BLaER1 (cell line): Measurements from ENCODE around the gene CABLES1.

Experiments used
- H3K27ac ChIP-seq: shearing (Covaris generic); formaldehyde crosslinking; 2 replicates; pipeline ENCODE4 v1.8.1; 2022
- H3K27me3 ChIP-seq: shearing (Covaris generic); formaldehyde crosslinking; 2 replicates; pipeline ENCODE4 v1.8.1; 2022
- H3K36me3 ChIP-seq: shearing (Covaris generic); formaldehyde crosslinking; 2 replicates; pipeline ENCODE4 v1.8.1; 2022
- H3K4me1 ChIP-seq: shearing (Covaris generic); formaldehyde crosslinking; 2 replicates; pipeline ENCODE4 v1.8.1; 2022
- H3K4me2 ChIP-seq: shearing (Covaris generic); formaldehyde crosslinking; 2 replicates; pipeline ENCODE4 v1.8.1; 2022
- H3K4me3 ChIP-seq: shearing (Covaris generic); formaldehyde crosslinking; 2 replicates; pipeline ENCODE4 v1.8.1; 2022
- H3K9ac ChIP-seq: shearing (Covaris generic); formaldehyde crosslinking; 2 replicates; pipeline ENCODE4 v1.8.1; 2022
- H3K9me3 ChIP-seq: shearing (Covaris generic); formaldehyde crosslinking; 2 replicates; pipeline ENCODE4 v1.8.1; 2022
- H4K20me1 ChIP-seq: shearing (Covaris generic); formaldehyde crosslinking; 2 replicates; pipeline ENCODE4 v1.8.1; 2022
- Cebpa-rat ChIP-seq: shearing (Covaris generic); IDR thresholded peaks from 2 replicates; pipeline ENCODE4 v1.8.1; 2022

The CABLES1 gene

DNA sequence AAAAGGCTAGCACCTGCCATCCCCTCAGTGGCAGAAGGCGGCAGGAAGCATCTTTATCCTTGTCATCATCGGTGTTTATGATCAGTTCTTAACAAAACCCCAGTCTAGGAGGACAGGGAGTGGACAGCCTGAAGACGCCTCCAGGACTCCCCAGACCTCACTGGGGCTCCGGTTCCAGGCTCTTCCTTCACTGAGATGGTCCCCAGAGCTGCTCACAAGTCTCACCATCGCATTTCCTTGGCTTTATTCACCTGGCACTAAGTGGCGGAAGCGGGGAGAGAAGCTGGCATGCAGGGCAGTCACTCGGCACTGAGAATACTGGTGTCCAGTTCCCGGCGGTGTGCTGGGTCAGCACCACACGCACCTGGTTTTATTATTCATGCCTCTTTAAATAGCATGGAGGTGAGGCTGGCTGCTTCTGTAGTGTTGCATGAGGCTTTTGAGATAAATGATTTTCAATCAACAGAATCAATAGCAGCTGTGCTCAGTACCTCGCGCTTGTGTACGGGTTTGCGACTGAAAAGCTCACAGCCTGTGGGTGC is 68.7 kb downstream of the CABLES1 start:
- Histone ChIP-seq H3K36me3 (peaks cover 45% of the 10 kb centered on the region), H3K27me3 (no peaks in the 10 kb centered on the region), H3K27ac (peak overlapping the region; percentile 89), H3K4me1 (peaks cover 77% of the 10 kb centered on the region), H3K4me2 (peak overlapping the region; percentile 77), H3K9ac (peak overlapping the region; percentile 69), H3K9me3 (peaks cover 51% of the 10 kb centered on the region), H4K20me1 (no peaks in the 10 kb centered on the region), H3K4me3 (peak overlapping the region; percentile 33)
- TF ChIP-seq Cebpa-rat: no peak

DNA sequence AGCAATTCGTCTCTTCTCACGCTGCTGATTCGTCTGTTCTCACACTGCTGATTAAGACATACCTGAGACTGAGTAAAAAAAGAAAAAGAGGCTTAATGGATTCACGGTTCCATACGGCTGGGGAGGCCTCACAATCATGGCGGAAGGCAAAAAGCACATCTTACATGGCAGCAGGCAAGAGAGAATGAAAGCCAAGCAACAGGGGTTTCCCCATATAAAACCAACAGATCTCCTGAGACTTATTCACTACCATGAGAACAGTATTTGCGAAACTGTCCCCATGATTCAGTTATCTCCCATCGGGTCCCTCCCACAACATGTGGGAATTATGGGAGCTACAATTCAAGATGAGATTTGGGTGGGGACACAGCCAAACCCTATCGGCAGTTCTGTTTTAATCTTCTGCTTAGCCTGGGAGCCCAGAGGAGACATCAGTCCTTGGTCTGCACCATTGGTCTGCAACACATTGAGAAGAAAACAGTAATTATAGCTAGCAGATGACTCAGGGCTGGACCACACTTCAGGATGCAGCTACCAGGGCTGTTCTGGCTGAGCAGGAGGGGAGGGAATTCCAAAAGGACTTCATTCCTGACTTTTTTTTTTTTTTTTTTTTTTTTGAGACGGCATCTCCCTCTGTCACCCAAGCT is 69.4 kb downstream of the CABLES1 start:
- Histone ChIP-seq H3K4me3 (peak overlapping the region; percentile 33), H3K27ac (peak overlapping the region; percentile 89), H3K4me1 (peaks cover 77% of the 10 kb centered on the region), H3K27me3 (no peaks in the 10 kb centered on the region), H3K9ac (no peak overlapping the region; the same call in 1 of the 2 replicates), H4K20me1 (no peaks in the 10 kb centered on the region), H3K9me3 (peaks cover 52% of the 10 kb centered on the region), H3K36me3 (peaks cover 47% of the 10 kb centered on the region), H3K4me2 (peak overlapping the region; percentile 77)
- TF ChIP-seq Cebpa-rat: no peak

- H3K27ac ChIP-seq: peak overlapping the region; percentile 42; the same call in 1 of the 2 replicates
- no peak overlapping the region for H3K4me3 ChIP-seq
- TF ChIP-seq Cebpa-rat: no peak
- H3K9me3 ChIP-seq: peaks cover 52% of the 10 kb centered on the region
- no peaks in the 10 kb centered on the region for H4K20me1 ChIP-seq
- peaks cover 69% of the 10 kb centered on the region for H3K4me1 ChIP-seq
- no peak overlapping the region for H3K9ac ChIP-seq
- peaks cover 54% of the 10 kb centered on the region for H3K36me3 ChIP-seq
- H3K27me3 ChIP-seq: no peaks in the 10 kb centered on the region
- no peak overlapping the region for H3K4me2 ChIP-seq
These were observed 70.7 kb downstream of the CABLES1 start for GRCh38 chr18:23205980-23206379.

DNA sequence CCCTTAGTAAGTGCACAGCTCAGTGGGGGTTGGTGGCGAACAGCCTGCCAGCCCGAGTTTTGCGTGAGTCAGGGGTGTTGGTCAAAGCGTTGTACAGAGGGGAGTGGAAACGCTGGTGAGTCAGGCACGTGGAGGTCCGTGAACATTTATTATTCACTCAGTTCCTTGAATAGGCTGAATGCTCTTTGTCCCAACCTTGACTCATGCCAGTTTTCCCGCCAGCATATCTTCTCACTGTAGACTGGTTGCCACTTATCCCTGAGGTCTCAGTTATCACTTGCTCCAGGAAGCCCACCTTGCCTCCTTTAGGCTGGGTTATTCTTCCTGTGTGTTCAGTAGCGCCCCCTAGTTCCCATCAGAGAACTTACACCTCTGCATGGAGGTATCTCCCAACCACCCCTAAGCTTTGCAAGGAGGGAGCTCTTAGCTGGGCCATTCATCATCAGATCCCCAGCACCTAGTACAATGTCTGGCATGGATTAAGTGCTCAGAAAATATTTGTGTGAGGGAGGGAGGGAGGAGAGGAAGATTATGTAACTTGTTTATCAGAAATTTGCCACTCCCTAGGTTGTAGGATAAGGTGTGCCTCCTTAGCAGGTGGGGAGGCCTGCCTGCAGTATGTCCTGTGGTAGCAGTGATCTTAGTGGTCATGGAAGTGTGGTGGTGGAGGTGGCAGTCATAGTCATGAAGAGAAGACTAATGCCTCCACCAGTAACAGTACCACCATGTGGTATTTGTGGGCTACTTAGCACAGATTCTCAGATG is 72.1 kb downstream of the CABLES1 start:
- no peak for TF ChIP-seq Cebpa-rat

GRCh38 chr18:23207994-23208393 is 72.7 kb downstream of the CABLES1 start:
- no peaks in the 10 kb centered on the region for H3K27me3 ChIP-seq
- TF ChIP-seq Cebpa-rat: no peak
- peaks cover 52% of the 10 kb centered on the region for H3K9me3 ChIP-seq
- H3K36me3 ChIP-seq: peaks cover 55% of the 10 kb centered on the region
- H3K4me3 ChIP-seq: no peak overlapping the region
- H3K4me2 ChIP-seq: no peak overlapping the region
- H4K20me1 ChIP-seq: no peaks in the 10 kb centered on the region
- H3K27ac ChIP-seq: no peak overlapping the region
- H3K9ac ChIP-seq: no peak overlapping the region
- peaks cover 49% of the 10 kb centered on the region for H3K4me1 ChIP-seq

More for the DNA sequence above, 72.1 kb downstream of the CABLES1 start:
- Histone ChIP-seq H3K27me3 (no peaks in the 10 kb centered on the region), H3K9ac (no peak overlapping the region), H3K4me1 (peaks cover 55% of the 10 kb centered on the region), H4K20me1 (no peaks in the 10 kb centered on the region), H3K27ac (no peak overlapping the region), H3K4me3 (no peak overlapping the region), H3K4me2 (no peak overlapping the region), H3K36me3 (peaks cover 55% of the 10 kb centered on the region), H3K9me3 (peaks cover 52% of the 10 kb centered on the region)

DNA sequence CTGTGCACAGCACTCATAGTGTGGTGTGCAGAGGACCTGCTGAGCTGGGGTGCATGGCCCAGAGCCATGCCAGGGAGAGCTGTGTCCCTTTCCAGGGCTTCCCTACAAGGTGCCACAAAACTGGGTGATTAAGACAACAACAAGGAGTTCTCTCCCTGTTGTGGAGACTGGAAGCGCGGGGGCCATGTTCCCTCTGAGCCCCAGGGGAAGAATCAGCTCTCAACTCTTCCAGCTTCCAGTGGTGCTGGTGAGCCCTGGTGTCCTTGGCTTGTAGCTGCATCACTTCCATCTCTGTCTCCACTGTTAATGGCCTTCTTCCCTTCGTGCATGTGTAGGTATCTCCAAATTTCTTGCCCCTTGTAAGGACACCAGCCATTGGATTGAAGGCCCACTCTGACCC is 73.3 kb downstream of the CABLES1 start:
- Histone ChIP-seq H3K4me3 (no peak overlapping the region), H3K9ac (no peak overlapping the region), H3K9me3 (peaks cover 52% of the 10 kb centered on the region), H3K27ac (no peak overlapping the region), H3K4me2 (no peak overlapping the region), H3K27me3 (no peaks in the 10 kb centered on the region), H4K20me1 (no peaks in the 10 kb centered on the region), H3K36me3 (peaks cover 55% of the 10 kb centered on the region), H3K4me1 (peaks cover 43% of the 10 kb centered on the region)
- no peak for TF ChIP-seq Cebpa-rat

GRCh38 chr18:23209031-23209430 is 73.7 kb downstream of the CABLES1 start:
- Histone ChIP-seq H3K4me2 (0 out of 2 replicates have a peak overlapping the region, but pooled peaks have one; percentile 18), H3K4me3 (no peak overlapping the region), H3K27ac (no peak overlapping the region), H4K20me1 (no peaks in the 10 kb centered on the region), H3K36me3 (peaks cover 55% of the 10 kb centered on the region), H3K27me3 (no peaks in the 10 kb centered on the region), H3K4me1 (peaks cover 38% of the 10 kb centered on the region), H3K9me3 (peaks cover 50% of the 10 kb centered on the region), H3K9ac (no peak overlapping the region)
- TF ChIP-seq Cebpa-rat: no peak

DNA sequence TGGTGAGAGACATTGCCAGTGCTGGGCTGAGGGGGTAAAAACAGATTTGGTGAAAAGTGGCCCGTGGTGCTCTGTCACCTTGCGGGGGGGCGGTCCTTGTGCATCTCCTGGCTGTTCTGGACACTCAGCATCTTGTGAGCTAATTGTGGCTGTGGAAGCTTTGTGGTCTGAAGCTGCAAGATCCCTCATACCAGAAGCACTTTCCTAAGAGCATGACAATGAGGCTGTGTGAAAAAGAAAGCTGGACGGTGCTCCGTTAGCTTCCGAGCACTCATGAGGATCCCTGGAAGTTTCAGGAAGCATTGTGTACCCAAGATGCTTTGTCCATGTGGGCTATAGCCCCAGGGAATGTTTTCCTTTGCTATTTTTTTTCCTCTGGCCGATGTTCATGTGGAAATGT is 74.5 kb downstream of the CABLES1 start:
- Histone ChIP-seq H3K4me2 (peak overlapping the region; percentile 18), H3K4me1 (peaks cover 31% of the 10 kb centered on the region), H3K27me3 (no peaks in the 10 kb centered on the region), H3K9ac (no peak overlapping the region), H3K36me3 (peaks cover 55% of the 10 kb centered on the region), H3K9me3 (peaks cover 47% of the 10 kb centered on the region), H3K27ac (no peak overlapping the region), H3K4me3 (no peak overlapping the region), H4K20me1 (no peaks in the 10 kb centered on the region)
- TF ChIP-seq Cebpa-rat: no peak

DNA sequence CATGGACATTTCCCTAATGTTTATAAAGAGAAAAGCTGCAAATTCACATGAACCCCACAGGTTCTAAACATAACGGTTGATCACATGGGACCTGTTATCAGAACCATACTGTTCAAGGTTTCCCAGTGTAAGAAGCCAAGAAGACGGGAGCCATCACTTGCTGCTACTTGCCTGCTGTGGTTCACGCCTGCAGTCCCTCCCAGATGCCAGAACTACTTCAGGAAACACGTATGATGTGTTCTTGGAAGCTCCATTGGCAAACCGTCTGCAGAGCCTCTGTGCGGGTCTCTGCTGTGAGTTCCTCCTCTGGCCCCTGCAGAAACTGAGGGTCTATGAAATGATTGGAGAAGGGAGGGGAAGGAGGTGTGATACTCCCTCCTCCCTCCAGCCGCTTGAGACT is 75.2 kb downstream of the CABLES1 start:
- H3K9ac ChIP-seq: no peak overlapping the region
- no peak overlapping the region for H3K4me3 ChIP-seq
- H3K9me3 ChIP-seq: peaks cover 40% of the 10 kb centered on the region
- no peaks in the 10 kb centered on the region for H3K27me3 ChIP-seq
- H3K4me1 ChIP-seq: peaks cover 23% of the 10 kb centered on the region
- H3K27ac ChIP-seq: no peak overlapping the region
- peaks cover 56% of the 10 kb centered on the region for H3K36me3 ChIP-seq
- no peak overlapping the region for H3K4me2 ChIP-seq
- no peaks in the 10 kb centered on the region for H4K20me1 ChIP-seq
- TF ChIP-seq Cebpa-rat: no peak

- Histone ChIP-seq H3K9me3 (peaks cover 34% of the 10 kb centered on the region), H3K36me3 (peaks cover 50% of the 10 kb centered on the region), H3K9ac (no peak overlapping the region), H3K27me3 (no peaks in the 10 kb centered on the region), H3K4me1 (peaks cover 17% of the 10 kb centered on the region), H3K4me2 (no peak overlapping the region), H3K27ac (no peak overlapping the region), H3K4me3 (no peak overlapping the region), H4K20me1 (no peaks in the 10 kb centered on the region)
- TF ChIP-seq Cebpa-rat: no peak
These were observed 75.9 kb downstream of the CABLES1 start for GRCh38 chr18:23211146-23211545.
